IMR-90 (cell line): ENCODE measurements around the gene OGFOD3. TPM values are rescaled to one million over a fixed set of nuclear protein-coding genes. Genes with fewer than 3 reads are reported as not detected.

Source experiments
- ATAC-seq: fragments of 200-7000 bp; cut with Tn5 transposase; 2 replicates; pipeline ENCODE4 v1.9.1; 2020; ENCODE audit warnings: low read depth, mild to moderate bottlenecking, moderate library complexity
- BruUV-seq: library from RNA; stranded (reverse); fragments of 400-500 nt; replicated peaks from 2 replicates; lab custom pipeline; 2021; lab: Mats Ljungman, UMichigan
- CTCF ChIA-PET: fragments of 300-600 bp; formaldehyde crosslinking; extraction: SDS; loops from one replicate; lab custom pipeline; 2021; ENCODE audit warnings: antibody characterized with exemption; lab: Yijun Ruan, JAX
- POLR2A ChIA-PET: fragments of 300-600 bp; sonication (Branson Sonifier 250); formaldehyde crosslinking; loops from one replicate; lab custom pipeline; 2022; ENCODE audit warnings: antibody characterized with exemption; ENCODE audit not compliant: unreplicated experiment; lab: Charles Lee
- DNase-seq: peaks from one replicate; pipeline ENCODE4 v3.0.0; 2013
- H2AFZ ChIP-seq: replicated peaks from 2 replicates; pipeline ENCODE3; 2013; ENCODE audit warnings: low read length, mild to moderate bottlenecking; ENCODE audit not compliant: poor library complexity
- H2AK5ac ChIP-seq: 2 replicates; pipeline ENCODE4 v1.6.1; 2013; ENCODE audit warnings: low read depth, low read length, inconsistent platforms
- H2AK9ac ChIP-seq: replicated peaks from 2 replicates; pipeline ENCODE3; 2013; ENCODE audit warnings: mild to moderate bottlenecking, low read depth, low read length, moderate library complexity; ENCODE audit not compliant: poor library complexity
- H2BK120ac ChIP-seq: 2 replicates; pipeline ENCODE4 v1.6.1; 2013; ENCODE audit warnings: low read depth, low read length, inconsistent platforms
- H2BK15ac ChIP-seq: 3 replicates; pipeline ENCODE4 v1.6.1; 2013; ENCODE audit warnings: low read depth, low read length, inconsistent platforms
- H2BK20ac ChIP-seq: 2 replicates; pipeline ENCODE4 v1.6.1; 2013; ENCODE audit warnings: low read depth, mild to moderate bottlenecking, inconsistent platforms, low read length, moderate library complexity
- H2BK5ac ChIP-seq: 2 replicates; pipeline ENCODE4 v1.6.1; 2013; ENCODE audit warnings: mild to moderate bottlenecking, low read depth, low read length, inconsistent platforms; ENCODE audit not compliant: poor library complexity, severe bottlenecking
- H3K14ac ChIP-seq: replicated peaks from 2 replicates; pipeline ENCODE4 v1.6.1; 2013; ENCODE audit warnings: low read depth, low read length, inconsistent platforms
- H3K18ac ChIP-seq: 2 replicates; pipeline ENCODE4 v1.6.1; 2013; ENCODE audit warnings: low read depth, low read length, control low read depth
- H3K23ac ChIP-seq: 2 replicates; pipeline ENCODE4 v1.6.1; 2013; ENCODE audit warnings: low read depth, low read length, inconsistent platforms
- H3K27ac ChIP-seq: 2 replicates; pipeline ENCODE4 v1.5.1; 2013; ENCODE audit warnings: mild to moderate bottlenecking, control low read depth, low read length; ENCODE audit not compliant: insufficient read depth
- H3K27me3 ChIP-seq: 2 replicates; pipeline ENCODE4 v1.6.1; 2013; ENCODE audit warnings: low read length; ENCODE audit not compliant: control insufficient read depth, insufficient read depth
- H3K36me3 ChIP-seq: 2 replicates; pipeline ENCODE4 v1.6.1; 2013; ENCODE audit warnings: low read length, mixed read lengths; ENCODE audit not compliant: control insufficient read depth, insufficient read depth
- H3K4ac ChIP-seq: 2 replicates; pipeline ENCODE4 v1.6.1; 2013; ENCODE audit warnings: low read depth, low read length, inconsistent platforms
- H3K4me1 ChIP-seq: 2 replicates; pipeline ENCODE4 v1.6.1; 2013; ENCODE audit warnings: low read length, mixed read lengths; ENCODE audit not compliant: control insufficient read depth, insufficient read depth
- H3K4me2 ChIP-seq: 2 replicates; pipeline ENCODE4 v1.6.1; 2013; ENCODE audit warnings: low read depth, mild to moderate bottlenecking, control low read depth, low read length, moderate library complexity
- H3K4me3 ChIP-seq: 2 replicates; pipeline ENCODE4 v1.5.1; 2013; ENCODE audit warnings: low read depth, mild to moderate bottlenecking, control low read depth, low read length, moderate library complexity; ENCODE audit not compliant: insufficient read depth
- H3K56ac ChIP-seq: 2 replicates; pipeline ENCODE4 v1.6.1; 2013; ENCODE audit warnings: low read length, inconsistent platforms; ENCODE audit not compliant: insufficient read depth; ENCODE audit errors: extremely low read depth
- H3K79me1 ChIP-seq, 2 experiments: 2 replicates each; pipeline ENCODE4 v1.6.1; 2013; ENCODE audit warnings: low read length in 2 of 2, inconsistent platforms in 1 of 2, low read depth in 1 of 2
- H3K9ac ChIP-seq: 2 replicates; pipeline ENCODE4 v1.6.1; 2013; ENCODE audit warnings: low read depth, low read length, control low read depth
- H3K9me1 ChIP-seq: 2 replicates; pipeline ENCODE4 v1.6.1; 2013; ENCODE audit warnings: low read length, inconsistent platforms; ENCODE audit not compliant: insufficient read depth
- H3K9me3 ChIP-seq: 2 replicates; pipeline ENCODE4 v1.6.1; 2013; ENCODE audit warnings: low read length; ENCODE audit not compliant: control insufficient read depth, insufficient read depth
- H4K20me1 ChIP-seq: 2 replicates; pipeline ENCODE4 v1.6.1; 2013; ENCODE audit warnings: low read length, inconsistent platforms; ENCODE audit not compliant: insufficient read depth
- H4K5ac ChIP-seq: 2 replicates; pipeline ENCODE4 v1.6.1; 2013; ENCODE audit warnings: mild to moderate bottlenecking, low read depth, low read length, control low read depth
- H4K8ac ChIP-seq, 2 experiments: 2 replicates each; pipeline ENCODE4 v1.6.1; 2013; ENCODE audit warnings: low read depth in 2 of 2, low read length in 2 of 2, control low read depth in 1 of 2, inconsistent platforms in 1 of 2
- H4K91ac ChIP-seq: 2 replicates; pipeline ENCODE4 v1.6.1; 2013; ENCODE audit warnings: low read depth, low read length, inconsistent platforms; ENCODE audit not compliant: insufficient read depth
- BHLHE40 ChIP-seq: fragments of 150-350 bp; IDR thresholded peaks from 2 replicates; pipeline ENCODE4 v1.6.1; 2016; ENCODE audit warnings: mild to moderate bottlenecking, low read depth, low read length
- CHD1 ChIP-seq: IDR thresholded peaks from 2 replicates; pipeline ENCODE4 v1.6.1; 2012; ENCODE audit warnings: low read depth, low read length, improper control_type of control experiment
- MAFK ChIP-seq: IDR thresholded peaks from 2 replicates; pipeline ENCODE4 v1.6.1; 2012; ENCODE audit warnings: low read depth, low read length, improper control_type of control experiment
- NFE2L2 ChIP-seq: fragments of 150-350 bp; IDR thresholded peaks from 2 replicates; pipeline ENCODE4 v1.6.1; 2016; ENCODE audit warnings: low read depth, mild to moderate bottlenecking, low read length
- RAD21 ChIP-seq: IDR thresholded peaks from 2 replicates; pipeline ENCODE4 v1.6.1; 2012; ENCODE audit warnings: low read length, improper control_type of control experiment
- RCOR1 ChIP-seq: IDR thresholded peaks from 2 replicates; pipeline ENCODE4 v1.6.1; 2012; ENCODE audit warnings: mild to moderate bottlenecking, low read length, improper control_type of control experiment; ENCODE audit not compliant: insufficient replicate concordance
- SMC3 ChIP-seq: fragments of 150-350 bp; IDR thresholded peaks from 2 replicates; pipeline ENCODE4 v1.6.1; 2016; ENCODE audit warnings: low read depth, mild to moderate bottlenecking, antibody characterized with exemption, low read length, moderate library complexity
- WGBS, 2 experiments: methylation state at CpG; one replicate each; pipeline versions ENCODE4 v1.1.5 to v1.1.7; 2013; ENCODE audit warnings: missing lambda C conversion rate in 2 of 2; ENCODE audit not compliant: insufficient read length in 1 of 2; ENCODE audit errors: extremely low coverage in 2 of 2; 5-methylcytosine and 5-hydroxymethylcytosine counted together
- dilution Hi-C: fragments of 300-500 bp; cut with HindIII; formaldehyde crosslinking; loops from one replicate; pipeline ENCODE4 v1.14.3; 2018; ENCODE audit warnings: low sequenced_read_pairs; ENCODE audit not compliant: unreplicated experiment
- in situ Hi-C: fragments of 300-500 bp; cut with MboI; formaldehyde crosslinking; loops from 3 replicates; pipeline ENCODE4 v1.14.3; 2019; ENCODE audit warnings: low sequenced_read_pairs, inconsistent platforms, mixed read lengths
- intact Hi-C: fragments of 100-400 bp; cut with micrococcal nuclease; formaldehyde crosslinking; loops from 2 replicates; pipeline ENCODE4 v1.10.0; 2022
- polyA plus RNA-seq, 3 experiments: library from polyadenylated mRNA; depleted of rRNA; stranded (reverse); fragments of >200 nt; gene quantifications; 2 replicates each; pipeline ENCODE4 v1.2.3, GENCODE V29; 2012; ENCODE audit warnings: low replicate concordance in 1 of 3
- total RNA-seq: library from RNA; depleted of rRNA; stranded (reverse); fragments of >200 nt; gene quantifications from 2 replicates; pipeline ENCODE4 v1.2.3, GENCODE V29; 2012
- TF ChIP-seq, protein P1 (sequence below): conservative IDR thresholded peaks from 2 replicates; pipeline ENCODE4 v1.5.1; 2012; ENCODE audit warnings: mild to moderate bottlenecking, low read depth, low read length, improper control_type of control experiment

The OGFOD3 gene
- total and polyA plus RNA-seq, 2 of the 4 experiments (the other 2 are of a cell fraction), result 25.3 to 33.4 TPM

DNA sequence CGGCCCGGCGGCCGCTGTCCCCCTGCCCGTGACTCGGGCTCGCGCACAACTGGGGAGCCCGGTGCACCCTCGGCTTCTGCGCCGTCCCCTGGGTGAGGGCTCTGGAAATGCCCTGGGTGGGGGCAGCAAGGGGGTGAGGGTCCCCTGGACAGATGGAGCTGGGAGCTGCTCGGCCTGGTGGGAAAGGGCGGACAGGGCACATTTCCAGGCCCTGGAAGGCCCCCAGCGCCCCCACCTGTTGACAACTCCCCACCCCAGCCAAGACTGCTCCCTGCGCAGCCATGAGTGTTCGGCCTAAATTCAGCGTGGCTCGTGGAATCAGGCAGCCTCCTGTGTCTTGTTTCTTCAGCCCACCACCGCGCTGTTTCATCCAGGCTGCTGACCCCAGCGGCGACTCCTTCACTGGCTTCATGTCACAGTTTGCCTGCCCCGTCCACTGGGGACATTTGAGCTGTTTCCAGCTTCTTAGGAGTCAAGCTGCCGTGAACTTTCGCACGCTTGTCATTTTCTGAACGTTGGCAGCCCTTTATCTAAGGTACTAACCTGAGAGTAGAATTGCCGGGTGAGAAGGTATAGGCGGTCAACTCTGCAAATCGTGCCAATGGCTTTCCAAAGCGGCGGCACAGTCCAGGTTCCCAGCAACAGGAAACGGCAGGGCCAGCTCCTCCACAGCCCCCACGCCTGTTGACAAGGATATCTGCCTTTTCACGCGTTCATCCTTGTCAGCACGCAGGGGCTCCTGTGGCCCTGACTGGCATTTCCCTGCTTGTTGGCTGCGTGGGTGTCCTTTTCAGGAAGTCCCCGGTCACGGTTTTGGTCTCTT lies 45.9 kb downstream of the OGFOD3 start (continued):
- no peak for TF ChIP-seq RCOR1

DNA sequence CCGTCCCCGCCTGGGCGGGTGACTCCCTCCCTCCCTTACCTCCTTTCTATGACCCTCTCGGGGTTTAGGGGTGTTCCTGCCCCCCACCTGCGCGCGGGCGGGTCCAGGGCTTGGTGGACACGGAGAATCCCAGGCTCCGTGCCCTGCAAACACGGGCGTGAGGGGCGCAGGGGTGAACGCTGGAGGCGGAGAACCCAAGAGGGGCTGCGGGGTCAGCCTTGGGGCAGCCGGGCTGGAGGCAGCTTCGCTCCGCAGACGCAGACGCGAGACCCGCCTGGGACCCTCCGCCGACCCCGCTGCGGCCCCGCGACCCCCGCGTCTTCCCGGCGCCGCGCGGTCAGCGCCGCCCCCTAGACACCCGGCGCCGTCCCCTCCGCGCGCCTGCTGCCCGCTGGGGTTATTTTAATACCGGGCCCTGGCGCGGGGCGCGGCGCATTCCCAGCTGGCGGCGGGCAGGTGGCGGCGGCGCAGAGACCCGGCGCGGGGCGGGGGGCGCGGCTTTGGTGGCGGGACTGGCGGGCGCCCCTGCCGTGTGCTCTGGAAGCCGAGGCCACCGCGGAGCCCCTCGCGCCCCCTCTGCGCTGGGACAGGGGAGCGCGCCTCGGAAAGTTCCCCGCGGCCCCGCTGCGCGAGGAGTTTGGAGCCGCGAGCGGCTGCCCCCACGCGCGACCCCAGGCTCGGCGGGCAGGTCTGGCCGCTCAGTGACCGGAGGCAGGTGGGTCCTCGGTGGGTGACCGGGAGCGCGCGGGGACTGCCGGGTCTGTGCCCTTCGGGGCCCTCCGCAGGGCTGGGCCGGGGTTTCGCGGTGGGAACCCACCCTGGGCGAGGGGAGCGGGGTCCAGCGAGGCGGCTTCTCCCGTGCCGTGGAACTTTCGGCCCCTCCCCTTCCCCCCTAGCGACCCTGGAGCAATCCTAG lies 46.8 kb downstream of the OGFOD3 start, which contains the start of gene UTS2R:
Gene UTS2R (plus strand): TSS at position 433 of the 916 bp plus-strand sequence. CDS start 2,560 bp downstream, outside the sequence.
- Histone ChIP-seq H3K27ac (no peak within 1 kb of the TSS), H3K36me3 (no peaks in the 10 kb centered on the region), H4K20me1 (no peaks in the 10 kb centered on the region), H3K27me3 (peaks cover 66% of the 10 kb centered on the region), H2BK20ac (no peak within 1 kb of the TSS), H3K79me1 (no peaks in the 10 kb centered on the region), H3K18ac (no peak within 1 kb of the TSS), H4K8ac (no peak within 1 kb of the TSS), H3K4me3 (peak within 1 kb of the TSS; percentile 7; the same call in 1 of the 2 replicates), H2AFZ (peak within 1 kb of the TSS; percentile 69), H3K9me3 (no peaks in the 10 kb centered on the region), H4K5ac (no peak within 1 kb of the TSS), H3K4me1 (no peaks in the 10 kb centered on the region), H2AK5ac (no peak within 1 kb of the TSS), H2BK120ac (no peak within 1 kb of the TSS), H4K91ac (no peak within 1 kb of the TSS), H3K9ac (no peak within 1 kb of the TSS), H3K56ac (no peak within 1 kb of the TSS), H3K9me1 (no peaks in the 10 kb centered on the region), H3K4me2 (peak within 1 kb of the TSS; percentile 38; the same call in 1 of the 2 replicates), H3K23ac (no peak within 1 kb of the TSS), H2AK9ac (no peak within 1 kb of the TSS), H3K4ac (no peak within 1 kb of the TSS), H2BK15ac (no peak within 1 kb of the TSS), H2BK5ac (no peak within 1 kb of the TSS), H3K14ac (no peak within 1 kb of the TSS)
- ChIA-PET POLR2A (no interaction called here), CTCF (no interaction called here)
- DNase-seq, result no peak
- in situ Hi-C loops, result no loop called here
- no TSS peak for BruUV-seq
- dilution Hi-C loops, result no loop called here
- no peak for TF ChIP-seq SMC3
- no peak for TF ChIP-seq MAFK
- TF ChIP-seq BHLHE40, result no peak
- TF ChIP-seq CHD1, result no peak
- no peak for TF ChIP-seq NFE2L2
- TF ChIP-seq RAD21, result no peak
- TF ChIP-seq, protein P1, sequence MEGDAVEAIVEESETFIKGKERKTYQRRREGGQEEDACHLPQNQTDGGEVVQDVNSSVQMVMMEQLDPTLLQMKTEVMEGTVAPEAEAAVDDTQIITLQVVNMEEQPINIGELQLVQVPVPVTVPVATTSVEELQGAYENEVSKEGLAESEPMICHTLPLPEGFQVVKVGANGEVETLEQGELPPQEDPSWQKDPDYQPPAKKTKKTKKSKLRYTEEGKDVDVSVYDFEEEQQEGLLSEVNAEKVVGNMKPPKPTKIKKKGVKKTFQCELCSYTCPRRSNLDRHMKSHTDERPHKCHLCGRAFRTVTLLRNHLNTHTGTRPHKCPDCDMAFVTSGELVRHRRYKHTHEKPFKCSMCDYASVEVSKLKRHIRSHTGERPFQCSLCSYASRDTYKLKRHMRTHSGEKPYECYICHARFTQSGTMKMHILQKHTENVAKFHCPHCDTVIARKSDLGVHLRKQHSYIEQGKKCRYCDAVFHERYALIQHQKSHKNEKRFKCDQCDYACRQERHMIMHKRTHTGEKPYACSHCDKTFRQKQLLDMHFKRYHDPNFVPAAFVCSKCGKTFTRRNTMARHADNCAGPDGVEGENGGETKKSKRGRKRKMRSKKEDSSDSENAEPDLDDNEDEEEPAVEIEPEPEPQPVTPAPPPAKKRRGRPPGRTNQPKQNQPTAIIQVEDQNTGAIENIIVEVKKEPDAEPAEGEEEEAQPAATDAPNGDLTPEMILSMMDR, result no peak
- 3% methylated on average over 80 of the region's 109 CpGs; no CpG with 5 or more reads in 1 of the 2 experiments for WGBS, 2 experiments
- intact Hi-C loops, result no loop called here
- ATAC-seq, result no peak
